Cardiac fibroblast (primary cell): Measurements from ENCODE around the gene TSPEAR.

Experiments
- DNase-seq, 2 donors: peaks; one replicate each; pipeline versions ENCODE4 v3.0.0 to v3.0.0-alpha.2; 2010; ENCODE audit warnings: low read depth in 2 of 2
- H3K4me3 ChIP-seq, 2 donors: replicated peaks in 1 of 2; 1 replicate in 1 of 2; 2 replicates in 1 of 2; pipeline ENCODE4 v1.5.1; 2011; ENCODE audit warnings: low read depth in 2 of 2, low read length in 2 of 2, mild to moderate bottlenecking in 2 of 2, moderate library complexity in 1 of 2
- CTCF ChIP-seq: IDR thresholded peaks from one replicate; pipeline ENCODE4 v1.5.1; 2011; ENCODE audit warnings: low read depth, mild to moderate bottlenecking, low read length, inconsistent platforms

The TSPEAR gene

GRCh38 chr21:44486302-44486701 lies 225.1 kb downstream of the TSPEAR start:
- H3K4me3 ChIP-seq = peak overlapping the region in 1 of 2 donors; percentile 11
- no peak for TF ChIP-seq CTCF
- DNase-seq = no peak

DNA sequence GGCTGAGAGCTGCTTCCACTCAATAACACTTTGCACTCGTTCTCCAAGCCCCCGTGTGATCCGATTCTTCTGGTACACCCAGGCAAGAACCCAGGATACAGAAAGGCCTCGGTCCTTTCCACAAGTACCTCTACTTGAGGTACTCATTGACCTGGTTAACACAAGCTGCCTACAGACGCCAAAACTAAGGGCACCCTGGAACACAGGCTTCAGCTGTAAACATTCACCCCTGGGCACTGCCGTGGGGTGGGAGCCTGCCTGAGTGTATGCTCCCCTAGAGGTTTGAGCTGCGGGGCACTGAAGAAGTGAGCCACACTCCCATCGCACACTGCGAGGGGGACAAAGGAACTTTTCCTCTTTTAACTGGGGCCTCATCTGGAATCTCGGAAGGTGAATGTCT lies 225.6 kb downstream of the TSPEAR start:
- no peak for DNase-seq
- peak overlapping the region in 1 of 2 donors; percentile 44 for H3K4me3 ChIP-seq
- no peak for TF ChIP-seq CTCF

DNA sequence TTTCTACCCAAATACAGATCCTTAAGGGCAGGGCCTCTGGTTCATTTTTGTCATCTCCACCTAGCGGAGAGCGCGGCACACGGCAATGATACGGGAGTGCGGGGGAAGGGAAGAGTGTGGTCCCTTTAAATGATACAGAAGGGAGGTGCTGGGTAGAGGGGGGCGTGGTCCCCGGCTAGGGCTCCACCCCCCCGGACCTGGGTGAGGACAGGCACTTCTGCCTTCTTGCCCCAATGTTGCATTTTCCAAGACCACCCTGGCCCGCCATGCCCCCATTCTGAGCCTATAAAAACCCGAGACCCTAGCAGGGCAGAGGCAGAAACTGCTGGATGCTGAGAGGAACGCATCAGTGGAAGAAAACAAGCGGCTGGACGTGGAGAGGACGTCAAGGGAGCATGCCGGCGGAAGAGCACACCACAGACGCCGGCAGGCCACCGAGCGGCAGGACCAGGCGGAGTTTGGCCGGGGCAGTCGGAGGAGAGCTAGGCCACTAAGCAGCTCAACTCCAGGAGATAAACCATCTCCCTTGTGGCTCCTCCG lies 226.0 kb downstream of the TSPEAR start:
- peak; percentile 18 to 51 for DNase-seq
- peak; percentile 46 for TF ChIP-seq CTCF
- peak overlapping the region in 1 of 2 donors; percentile 44 for H3K4me3 ChIP-seq

DNA sequence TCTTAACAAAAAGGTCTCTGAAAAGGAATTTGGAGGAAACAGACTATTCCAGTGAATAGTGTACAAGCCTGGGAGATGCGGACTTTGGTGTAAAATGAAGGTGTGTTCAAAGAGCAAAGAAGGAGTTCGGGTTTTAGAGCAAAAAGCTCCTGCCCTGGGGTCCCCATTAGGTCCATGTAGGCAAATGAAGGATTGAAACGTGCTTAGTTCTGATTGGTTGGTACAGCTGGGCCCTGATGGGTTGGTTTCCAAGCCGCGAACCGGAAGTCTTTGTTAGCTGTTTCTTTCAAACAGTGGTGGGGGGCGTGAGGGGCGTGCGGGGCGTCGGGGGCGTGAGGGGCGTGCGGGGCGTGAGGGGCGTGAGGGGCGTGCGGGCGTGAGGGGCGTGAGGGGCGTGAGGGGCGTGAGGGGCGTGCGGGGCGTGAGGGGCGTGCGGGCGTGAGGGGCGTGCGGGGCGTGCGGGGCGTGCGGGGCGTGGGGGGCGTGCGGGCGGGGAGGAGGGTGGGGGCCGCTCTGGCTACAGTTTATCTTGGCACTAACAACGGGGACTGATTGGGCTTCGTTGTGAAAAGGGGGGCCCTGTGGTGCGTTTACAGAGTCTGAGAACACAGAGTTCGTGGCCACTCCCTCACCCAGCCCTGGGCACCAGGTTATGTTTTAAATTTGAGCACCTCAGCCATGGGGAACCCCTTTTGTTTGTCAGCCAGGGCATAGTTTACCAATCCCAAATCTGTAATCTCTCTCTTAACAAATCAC lies 226.7 kb downstream of the TSPEAR start:
- H3K4me3 ChIP-seq = no peak overlapping the region
- no peak for DNase-seq
- no peak for TF ChIP-seq CTCF

DNA sequence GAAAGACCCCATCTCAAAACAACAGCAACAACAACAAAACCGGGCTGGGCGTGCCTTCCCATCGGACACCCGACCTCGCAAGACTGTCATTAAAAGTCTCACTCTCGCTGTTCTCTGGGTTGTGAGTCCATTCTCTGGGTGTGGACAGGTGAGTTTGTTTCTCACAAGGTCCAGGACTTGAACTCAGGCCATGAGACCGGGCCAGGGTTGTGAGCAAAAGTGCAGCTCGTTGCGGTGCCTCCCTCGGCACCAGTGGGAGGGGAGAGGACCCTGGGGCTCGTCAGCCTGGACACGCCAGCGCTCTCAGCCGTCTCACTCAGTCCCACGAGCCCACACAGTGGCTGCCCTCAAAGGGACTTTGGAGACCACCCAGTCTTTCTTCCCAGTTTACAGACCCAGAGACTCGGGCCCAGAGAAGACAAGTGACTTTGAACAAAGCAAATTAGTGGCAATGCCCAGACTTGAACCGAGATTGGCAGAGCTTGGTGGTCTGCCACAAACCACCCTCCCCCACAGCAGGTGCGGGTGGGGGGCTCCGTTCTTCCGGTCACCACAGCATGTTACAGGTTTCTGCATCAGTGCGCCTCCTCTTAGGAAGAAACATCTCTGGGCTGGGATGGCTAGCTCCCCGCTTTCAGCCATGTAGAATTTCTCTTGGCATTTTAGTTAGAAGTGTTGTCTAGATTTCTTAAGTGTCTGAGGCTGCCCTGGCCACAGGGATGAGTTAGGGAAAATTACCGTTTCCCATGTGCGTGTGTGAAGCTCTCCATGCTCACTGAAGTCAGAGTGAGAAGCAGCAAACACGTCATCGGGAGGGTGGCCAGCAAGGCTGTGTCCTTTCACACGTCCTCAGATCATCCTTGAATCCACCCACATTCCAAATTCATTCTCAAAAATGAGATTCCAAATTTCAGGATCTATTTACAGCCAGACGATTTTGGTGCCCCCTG lies 227.8 kb downstream of the TSPEAR start:
- TF ChIP-seq CTCF = no peak
- DNase-seq = peak in 1 of 2 donors; percentile 10

GRCh38 chr21:44482581-44483287 lies 228.6 kb downstream of the TSPEAR start:
- H3K4me3 ChIP-seq = no peak overlapping the region
- DNase-seq = no peak
- TF ChIP-seq CTCF = no peak

More for the DNA sequence above, 227.8 kb downstream of the TSPEAR start:
- no peak overlapping the region for H3K4me3 ChIP-seq
